Breast epithelium (tissue), 4 donors: ENCODE data around the gene F2RL3. TPM values are rescaled to one million over a fixed set of nuclear protein-coding genes. Genes with fewer than 3 reads are reported as not detected.
"Not testable (repeated sequence)": the region's sequence is repeated elsewhere in the genome, so short reads cannot be mapped to it uniquely, and the experiment has no call there.

Source experiments
- DNase-seq, 2 donors: peaks; one replicate each; pipeline ENCODE4 v3.0.0-alpha.2; 2019; ENCODE audit warnings: low spot score in 2 of 2
- H3K27ac ChIP-seq, 2 donors: fragments of 200-600 bp; sonication (generic) in 1 of 2; one replicate each; pipeline ENCODE4 v1.5.1; 2016 to 2019; ENCODE audit warnings: mild to moderate bottlenecking in 1 of 2
- H3K27me3 ChIP-seq, 2 donors: fragments of 200-600 bp; sonication (generic) in 1 of 2; one replicate each; pipeline versions ENCODE4 v1.5.1 to v1.6.0; 2017 to 2019; ENCODE audit warnings: control low read depth in 1 of 2, mild to moderate bottlenecking in 1 of 2
- H3K36me3 ChIP-seq: fragments of 200-600 bp; one replicate; pipeline ENCODE4 v1.5.1; 2019
- H3K4me1 ChIP-seq, 2 donors: fragments of 200-600 bp; sonication (generic); one replicate each; pipeline ENCODE4 v1.5.1; 2016 to 2019; ENCODE audit warnings: control low read depth in 1 of 2
- H3K4me3 ChIP-seq, 3 donors: fragments of 200-600 bp; sonication (generic); 1 replicate in 2 of 3; 2 replicates in 1 of 3; pipeline ENCODE4 v1.5.1; 2016 to 2019; ENCODE audit warnings: mild to moderate bottlenecking in 3 of 3, moderate library complexity in 2 of 3
- H3K9me3 ChIP-seq, 2 donors: fragments of 200-600 bp; sonication (generic) in 1 of 2; one replicate each; pipeline ENCODE4 v1.5.1; 2016 to 2019; ENCODE audit warnings: control low read depth in 1 of 2
- CTCF ChIP-seq, 3 donors: fragments of 450-650 bp; IDR thresholded peaks; one replicate each; pipeline ENCODE4 v1.5.1; 2016 to 2017; ENCODE audit warnings: antibody characterized with exemption in 3 of 3, mild to moderate bottlenecking in 3 of 3, moderate library complexity in 3 of 3
- POLR2A ChIP-seq: fragments of 450-650 bp; IDR thresholded peaks from one replicate; pipeline ENCODE4 v1.6.1; 2016; ENCODE audit warnings: antibody characterized with exemption, mild to moderate bottlenecking, moderate library complexity
- POLR2AphosphoS5 ChIP-seq, 3 donors: sonication (generic); formaldehyde crosslinking; IDR thresholded peaks; one replicate each; pipeline ENCODE4 v1.6.1; 2017; ENCODE audit warnings: antibody characterized with exemption in 3 of 3
- intact Hi-C: fragments of 100-400 bp; cut with DNase I; formaldehyde crosslinking; loops from one replicate; pipeline ENCODE4 v1.15.1; 2023; ENCODE audit warnings: low total_unique reads
- total RNA-seq, 3 donors: library from RNA; depleted of rRNA; stranded (reverse); fragments of >200 nt; gene quantifications; one replicate each; pipeline ENCODE4 v1.1.0, GENCODE V29; 2016

Gene F2RL3
- total RNA-seq, 3 donors from 2014 or later, result 0.32 to 27.5 (median 4.2) TPM

GRCh38 chr19:16874250-16874977 is 14.4 kb upstream of the F2RL3 start:
- TF ChIP-seq POLR2AphosphoS5 (IDR thresholded peaks at IDR 0.05), result no peak
- TF ChIP-seq CTCF (IDR thresholded peaks at IDR 0.05), result no peak
- no peak for TF ChIP-seq POLR2A
- intact Hi-C loops, result no loop called here
- DNase-seq, result no peak
- Histone ChIP-seq H3K27me3 (no peaks in the 10 kb centered on the region), H3K4me1 (no peaks in the 10 kb centered on the region), H3K27ac (peak overlapping the region in 1 of 2 donors; percentile 51), H3K9me3 (no peaks in the 10 kb centered on the region), H3K4me3 (no peak overlapping the region), H3K36me3 (peaks cover 20% of the 10 kb centered on the region)

DNA sequence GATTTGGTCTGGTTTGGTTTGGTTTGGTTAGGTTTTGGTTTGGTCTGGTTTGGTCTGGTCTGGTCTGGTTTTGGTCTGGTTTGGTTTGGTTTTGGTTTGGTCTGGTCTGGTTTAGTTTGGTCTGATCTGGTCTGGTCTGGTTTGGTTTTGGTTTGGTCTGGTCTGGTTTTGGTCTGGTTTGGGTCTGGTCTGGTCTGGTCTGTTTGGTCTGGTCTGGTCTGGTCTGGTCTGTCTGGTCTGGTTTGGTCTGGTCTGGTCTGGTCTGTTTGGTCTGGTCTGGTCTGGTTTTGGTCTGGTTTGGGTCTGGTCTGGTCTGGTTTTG is 13.9 kb upstream of the F2RL3 start:
- H3K27me3 ChIP-seq, DNase-seq, intact Hi-C loops, H3K4me3 ChIP-seq, H3K9me3 ChIP-seq, H3K4me1 ChIP-seq: not testable (repeated sequence)
- Histone ChIP-seq H3K36me3 (peaks cover 14% of the 10 kb centered on the region), H3K27ac (peak overlapping the region in 1 of 2 donors; percentile 51)

- peaks cover 0 to 2% of the 10 kb centered on the region in 2 donors for H3K9me3 ChIP-seq
- TF ChIP-seq POLR2A, result no peak
- TF ChIP-seq POLR2AphosphoS5 (IDR thresholded peaks at IDR 0.05), result peak in 1 of 3 donors; percentile 12
- TF ChIP-seq CTCF (IDR thresholded peaks at IDR 0.05), result no peak
- peaks cover 12% of the 10 kb centered on the region for H3K36me3 ChIP-seq
- H3K4me3 ChIP-seq, result peak overlapping the region in 1 of 3 donors; percentile 2
- DNase-seq, result no peak
- H3K4me1 ChIP-seq, result no peaks in the 10 kb centered on the region
- intact Hi-C loops, result no loop called here
- no peaks in the 10 kb centered on the region for H3K27me3 ChIP-seq
- H3K27ac ChIP-seq, result peak overlapping the region in 1 of 2 donors; percentile 51
Observed at GRCh38 chr19:16875584-16876555, 12.9 kb upstream of the F2RL3 start.

- no peak for TF ChIP-seq CTCF (IDR thresholded peaks at IDR 0.05)
- TF ChIP-seq POLR2AphosphoS5 (IDR thresholded peaks at IDR 0.05), result peak in 1 of 3 donors; percentile 62
- no peak for TF ChIP-seq POLR2A
- DNase-seq, result no peak
- H3K36me3 ChIP-seq, result peaks cover 9% of the 10 kb centered on the region
- no peaks in the 10 kb centered on the region for H3K27me3 ChIP-seq
- H3K27ac ChIP-seq, result peak overlapping the region in 1 of 2 donors; percentile 61
- H3K9me3 ChIP-seq, result peaks cover 8 to 13% of the 10 kb centered on the region in 2 donors
- no peak overlapping the region for H3K4me3 ChIP-seq
- intact Hi-C loops, result no loop called here
- no peaks in the 10 kb centered on the region for H3K4me1 ChIP-seq
Observed at GRCh38 chr19:16876904-16877361, 11.9 kb upstream of the F2RL3 start.

DNA sequence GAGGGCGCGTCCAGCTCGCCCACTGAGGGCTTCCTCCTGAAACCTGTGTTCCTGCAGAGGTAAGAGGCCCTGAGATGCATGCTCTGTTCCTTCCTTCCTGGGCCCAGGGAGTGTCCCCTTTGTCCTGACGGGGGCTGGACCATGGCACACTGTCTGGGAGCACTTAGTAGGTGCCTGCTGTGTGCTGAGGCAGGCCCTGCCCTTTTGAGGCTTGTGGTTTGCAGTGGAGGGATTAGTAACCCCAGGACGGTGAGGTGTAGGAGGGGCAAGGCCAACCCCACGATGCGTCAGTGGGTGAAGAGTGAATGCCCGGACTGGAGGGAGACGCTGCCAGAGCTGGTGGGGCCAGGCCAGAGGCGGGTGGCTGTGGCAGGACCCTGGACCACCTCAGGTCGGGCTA is 11.2 kb upstream of the F2RL3 start:
- Histone ChIP-seq H3K36me3 (peaks cover 9% of the 10 kb centered on the region), H3K27ac (peak overlapping the region in 1 of 2 donors; percentile 61), H3K9me3 (peaks cover 13 to 19% of the 10 kb centered on the region in 2 donors), H3K4me1 (no peaks in the 10 kb centered on the region), H3K27me3 (no peaks in the 10 kb centered on the region), H3K4me3 (no peak overlapping the region)
- intact Hi-C loops, result no loop called here
- no peak for DNase-seq
- TF ChIP-seq CTCF (IDR thresholded peaks at IDR 0.05) (no peak), POLR2A (no peak), POLR2AphosphoS5 (IDR thresholded peaks at IDR 0.05) (no peak)
